HUES64 (cell line): ENCODE results near the gene ESR1.
"Not testable (repeated sequence)": the region's sequence is repeated elsewhere in the genome, so short reads cannot be mapped to it uniquely, and the experiment has no call there.

Experiments
- H3K27ac ChIP-seq: 2 replicates; pipeline ENCODE4 v1.7.0; 2013; ENCODE audit warnings: low read depth, low read length, inconsistent platforms
- H3K27me3 ChIP-seq: 2 replicates; pipeline ENCODE4 v1.6.1; 2013; ENCODE audit warnings: mild to moderate bottlenecking, low read length; ENCODE audit not compliant: insufficient read depth
- H3K36me3 ChIP-seq: 2 replicates; pipeline ENCODE4 v1.6.1; 2013; ENCODE audit warnings: mild to moderate bottlenecking, low read length; ENCODE audit not compliant: insufficient read depth
- H3K4me1 ChIP-seq: 2 replicates; pipeline ENCODE4 v1.6.1; 2013; ENCODE audit warnings: mild to moderate bottlenecking, low read length, moderate library complexity; ENCODE audit not compliant: insufficient read depth
- H3K4me3 ChIP-seq: 2 replicates; pipeline ENCODE4 v1.5.1; 2013; ENCODE audit warnings: mild to moderate bottlenecking, low read length, moderate library complexity
- H3K9ac ChIP-seq: 2 replicates; pipeline ENCODE4 v1.6.1; 2013; ENCODE audit warnings: mild to moderate bottlenecking, low read depth, low read length
- H3K9me3 ChIP-seq: 2 replicates; pipeline ENCODE4 v1.6.1; 2013; ENCODE audit warnings: low read depth, low read length; ENCODE audit not compliant: insufficient read depth
- WGBS: fragments of 150-250, 120-280 bp; methylation state at CpG from one replicate; pipeline ENCODE4 v1.1.7; 2013; ENCODE audit warnings: missing lambda C conversion rate; 5-methylcytosine and 5-hydroxymethylcytosine counted together

ESR1 gene

DNA sequence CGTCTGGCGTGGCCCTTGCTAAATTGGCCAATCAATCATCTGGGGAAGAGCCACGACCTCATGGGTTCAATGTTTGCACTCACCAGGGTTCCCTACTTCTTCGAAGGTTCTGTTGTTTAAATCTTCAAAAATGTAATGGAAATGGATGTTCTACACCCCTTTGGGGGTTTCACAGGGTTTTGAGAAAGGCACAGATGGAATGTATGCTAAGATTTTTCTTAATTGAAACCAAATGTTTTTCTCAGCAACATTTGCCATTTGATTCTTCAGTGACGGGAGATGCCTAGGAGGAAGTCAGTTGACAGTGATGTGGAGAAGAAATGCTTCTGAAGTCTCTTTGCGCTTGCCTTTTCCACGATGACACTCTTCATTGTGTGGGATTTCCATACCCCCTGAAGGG lies 312.3 kb downstream of the ESR1 start:
- Histone ChIP-seq H3K36me3 (no peaks in the 10 kb centered on the region), H3K27ac (no peak overlapping the region), H3K4me1 (no peaks in the 10 kb centered on the region), H3K9ac (no peak overlapping the region), H3K4me3 (no peak overlapping the region), H3K9me3 (no peaks in the 10 kb centered on the region), H3K27me3 (no peaks in the 10 kb centered on the region)
- 86% methylated on average over 7 of the region's 7 CpGs for WGBS

DNA sequence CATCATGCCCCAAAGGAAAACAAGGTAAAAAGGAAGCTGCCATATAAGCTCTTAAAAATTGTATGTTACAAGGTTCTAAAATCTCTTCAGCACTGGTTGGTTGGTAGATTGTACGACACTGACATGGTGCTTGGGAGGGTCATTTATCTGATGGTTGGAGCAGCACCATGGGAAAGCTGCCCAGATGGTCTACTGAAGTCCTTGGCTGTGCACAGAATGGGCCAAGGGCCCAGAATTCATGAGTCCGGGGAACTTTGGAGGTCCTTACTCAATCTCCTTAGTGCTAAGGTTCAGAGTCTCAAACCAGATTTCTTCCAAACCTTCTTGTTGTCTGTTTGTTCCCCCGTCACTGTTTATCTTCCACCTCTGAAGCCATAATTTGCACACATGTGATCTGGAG lies 314.4 kb downstream of the ESR1 start:
- no peaks in the 10 kb centered on the region for H3K27me3 ChIP-seq
- H3K27ac ChIP-seq = no peak overlapping the region
- H3K4me3 ChIP-seq = no peak overlapping the region
- no peaks in the 10 kb centered on the region for H3K4me1 ChIP-seq
- H3K9ac ChIP-seq = no peak overlapping the region
- H3K36me3 ChIP-seq = no peaks in the 10 kb centered on the region
- no peaks in the 10 kb centered on the region for H3K9me3 ChIP-seq
- 95% methylated on average over 3 of the region's 3 CpGs for WGBS

DNA sequence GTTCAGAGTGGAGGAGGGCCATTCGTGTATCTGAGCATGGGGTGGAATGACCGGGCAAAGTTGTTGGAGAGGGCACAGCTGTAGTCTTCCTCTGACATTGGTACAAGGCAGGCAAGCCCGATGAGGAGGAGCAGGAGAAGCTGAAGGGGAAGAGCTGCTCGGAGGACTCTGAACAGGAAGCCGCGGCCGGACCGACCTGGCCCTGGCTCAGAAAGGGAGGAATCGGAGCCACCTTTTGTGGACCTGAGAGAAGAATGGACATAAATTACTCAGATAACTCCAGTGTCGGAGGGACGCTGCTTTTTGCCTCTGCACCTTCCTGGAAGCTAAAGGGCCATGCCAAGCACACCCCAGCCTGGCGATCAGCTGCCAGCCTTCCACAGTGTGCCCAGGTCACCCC lies 315.0 kb downstream of the ESR1 start:
- WGBS = 94% methylated on average over 12 of the region's 12 CpGs
- no peaks in the 10 kb centered on the region for H3K4me1 ChIP-seq
- no peaks in the 10 kb centered on the region for H3K36me3 ChIP-seq
- no peaks in the 10 kb centered on the region for H3K9me3 ChIP-seq
- no peaks in the 10 kb centered on the region for H3K27me3 ChIP-seq
- no peak overlapping the region for H3K27ac ChIP-seq
- H3K4me3 ChIP-seq = no peak overlapping the region
- no peak overlapping the region for H3K9ac ChIP-seq

DNA sequence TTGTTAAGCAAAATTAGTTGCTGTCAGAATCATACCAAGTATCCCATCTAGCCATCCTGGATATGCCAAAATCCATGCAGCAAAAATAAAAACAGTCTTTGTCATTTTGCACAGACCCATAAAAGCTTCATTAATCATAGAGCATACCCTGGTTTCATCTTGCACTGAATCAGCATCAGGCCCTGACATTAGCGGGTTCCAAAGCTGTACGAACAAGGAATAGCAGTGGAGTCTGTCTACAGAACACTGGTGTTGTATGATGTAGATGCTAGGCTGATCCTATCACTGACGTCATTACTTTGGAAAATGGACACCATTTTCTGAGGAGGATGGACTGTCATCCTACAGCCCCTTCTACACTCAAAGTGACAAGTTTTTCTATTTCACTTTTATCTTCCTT lies 315.6 kb downstream of the ESR1 start:
- no peaks in the 10 kb centered on the region for H3K4me1 ChIP-seq
- no peak overlapping the region for H3K4me3 ChIP-seq
- 89% methylated on average over 3 of the region's 3 CpGs for whole genome bisulfite sequencing
- no peaks in the 10 kb centered on the region for H3K36me3 ChIP-seq
- H3K9ac ChIP-seq = no peak overlapping the region
- no peaks in the 10 kb centered on the region for H3K27me3 ChIP-seq
- H3K27ac ChIP-seq = no peak overlapping the region
- no peaks in the 10 kb centered on the region for H3K9me3 ChIP-seq

DNA sequence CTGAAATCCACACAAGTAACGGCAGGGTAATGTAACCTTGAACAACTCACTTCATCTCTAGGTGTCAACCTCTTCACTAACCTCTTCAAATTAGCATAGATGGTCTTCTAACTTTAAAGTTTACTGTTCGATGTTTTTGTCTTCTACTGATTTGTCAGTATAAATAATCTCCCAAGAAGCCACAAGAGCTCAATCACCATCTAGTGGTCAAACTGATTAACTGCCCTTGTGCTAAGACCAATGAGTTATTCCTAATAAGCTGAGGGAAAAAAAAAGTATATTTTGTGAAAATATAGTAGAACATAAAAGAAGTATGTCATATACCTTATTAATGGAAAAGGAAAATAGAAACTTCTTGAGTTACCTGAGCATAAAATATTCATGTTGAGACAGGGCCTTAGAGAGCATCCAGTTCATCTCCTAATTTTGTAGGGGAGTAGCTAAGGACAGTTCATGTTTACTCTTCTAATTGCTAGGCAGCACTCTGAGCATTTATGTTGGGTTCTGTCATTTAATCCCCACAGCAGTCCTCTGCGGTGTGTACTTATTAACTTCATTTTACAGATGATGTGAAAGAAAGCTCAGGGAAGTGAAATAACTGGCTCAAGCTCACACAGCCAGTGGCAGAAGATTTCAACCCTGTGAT lies 317.1 kb downstream of the ESR1 start:
- Histone ChIP-seq H3K4me3 (no peak overlapping the region), H3K27ac (no peak overlapping the region), H3K27me3 (no peaks in the 10 kb centered on the region), H3K9me3 (no peaks in the 10 kb centered on the region), H3K9ac (no peak overlapping the region), H3K4me1 (no peaks in the 10 kb centered on the region), H3K36me3 (no peaks in the 10 kb centered on the region)
- WGBS = 89% methylated on average over 3 of the region's 3 CpGs

DNA sequence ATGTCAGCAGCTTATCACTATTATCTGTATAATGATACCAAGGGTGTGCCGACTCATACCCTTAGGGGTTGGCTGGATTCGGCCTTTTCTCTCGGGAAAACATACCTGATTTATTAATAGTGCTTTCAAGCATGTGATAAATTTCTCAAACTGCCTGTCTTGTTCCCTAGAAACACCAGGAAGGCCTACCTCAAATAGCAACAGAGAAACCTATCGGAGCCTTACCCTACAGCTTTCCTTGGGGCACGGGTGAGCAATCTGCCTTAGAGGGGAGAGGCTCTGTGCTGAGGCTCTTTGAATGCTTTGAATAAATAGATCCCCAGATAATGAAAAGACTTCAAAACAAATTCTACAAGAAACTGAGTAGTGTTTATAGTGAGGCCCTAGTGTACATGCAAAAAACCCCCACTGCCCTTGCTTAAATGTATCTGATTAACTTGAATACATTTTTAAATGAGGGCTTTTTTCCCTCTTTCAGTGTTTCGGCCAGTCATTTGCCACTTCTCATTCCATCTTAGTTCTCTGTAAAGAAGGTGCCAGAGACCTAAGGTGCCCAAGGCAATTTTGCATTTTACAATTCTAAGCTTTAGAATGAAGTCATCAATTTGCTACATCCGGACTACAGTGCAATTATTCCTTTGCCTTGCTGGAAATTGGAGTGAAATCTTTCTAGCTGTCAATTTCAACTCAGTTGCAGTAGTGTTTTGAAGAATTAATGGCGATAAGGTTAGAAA lies 320.1 kb downstream of the ESR1 start:
- Histone ChIP-seq H3K4me3 (no peak overlapping the region), H3K27me3 (no peaks in the 10 kb centered on the region), H3K9me3 (no peaks in the 10 kb centered on the region), H3K9ac (no peak overlapping the region), H3K36me3 (no peaks in the 10 kb centered on the region), H3K27ac (no peak overlapping the region), H3K4me1 (no peaks in the 10 kb centered on the region)
- 96% methylated on average over 8 of the region's 8 CpGs for WGBS

DNA sequence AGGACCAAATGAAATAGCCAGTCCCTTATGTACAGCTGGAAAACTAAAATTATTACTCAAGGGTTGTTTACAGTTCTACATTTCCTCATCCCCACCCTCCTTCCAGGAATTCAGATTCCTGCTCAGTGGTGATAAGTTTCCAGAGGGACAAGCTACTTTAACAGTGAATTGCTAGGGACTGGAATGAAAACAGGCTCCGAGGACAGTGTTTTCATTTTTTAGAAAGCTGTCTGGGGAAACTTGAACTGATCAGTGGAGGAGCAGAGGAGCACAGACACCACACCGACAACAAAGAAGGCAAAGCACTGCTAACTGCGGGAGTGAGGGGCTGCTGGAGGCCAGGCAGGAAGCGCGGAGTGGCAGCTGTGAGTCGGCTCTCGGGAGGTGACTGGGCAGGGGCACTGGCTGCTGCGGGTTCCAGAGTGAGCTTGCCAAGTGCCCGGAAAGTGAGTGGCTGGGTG lies 322.2 kb downstream of the ESR1 start:
- Histone ChIP-seq H3K4me3 (no peak overlapping the region), H3K36me3 (no peaks in the 10 kb centered on the region), H3K4me1 (no peaks in the 10 kb centered on the region), H3K27ac (no peak overlapping the region), H3K9me3 (no peaks in the 10 kb centered on the region), H3K27me3 (no peaks in the 10 kb centered on the region), H3K9ac (no peak overlapping the region)
- WGBS = 85% methylated on average over 9 of the region's 9 CpGs

DNA sequence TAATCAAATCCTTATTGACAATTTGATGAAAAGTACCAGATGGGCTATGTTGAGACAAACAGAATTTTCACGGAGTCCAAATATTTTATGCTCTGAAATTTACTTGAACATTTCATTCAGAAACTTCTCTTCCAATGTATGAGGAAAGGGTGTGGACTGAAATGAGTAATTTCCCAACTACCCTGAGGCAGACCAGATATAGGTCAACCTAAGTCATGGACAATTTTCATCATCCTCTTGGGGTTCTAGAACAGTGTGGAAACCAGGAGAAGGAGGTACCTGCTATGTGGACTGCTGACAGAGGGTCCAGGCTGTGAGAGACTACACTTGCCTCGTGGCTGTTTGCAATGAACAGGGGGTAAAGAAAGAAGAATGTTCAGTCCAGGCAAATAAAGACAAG lies 323.0 kb downstream of the ESR1 start:
- no peaks in the 10 kb centered on the region for H3K4me1 ChIP-seq
- H3K4me3 ChIP-seq = no peak overlapping the region
- no peak overlapping the region for H3K9ac ChIP-seq
- 82% methylated on average over 1 of the region's 2 CpGs for WGBS
- no peaks in the 10 kb centered on the region for H3K27me3 ChIP-seq
- no peak overlapping the region for H3K27ac ChIP-seq
- no peaks in the 10 kb centered on the region for H3K36me3 ChIP-seq
- no peaks in the 10 kb centered on the region for H3K9me3 ChIP-seq

DNA sequence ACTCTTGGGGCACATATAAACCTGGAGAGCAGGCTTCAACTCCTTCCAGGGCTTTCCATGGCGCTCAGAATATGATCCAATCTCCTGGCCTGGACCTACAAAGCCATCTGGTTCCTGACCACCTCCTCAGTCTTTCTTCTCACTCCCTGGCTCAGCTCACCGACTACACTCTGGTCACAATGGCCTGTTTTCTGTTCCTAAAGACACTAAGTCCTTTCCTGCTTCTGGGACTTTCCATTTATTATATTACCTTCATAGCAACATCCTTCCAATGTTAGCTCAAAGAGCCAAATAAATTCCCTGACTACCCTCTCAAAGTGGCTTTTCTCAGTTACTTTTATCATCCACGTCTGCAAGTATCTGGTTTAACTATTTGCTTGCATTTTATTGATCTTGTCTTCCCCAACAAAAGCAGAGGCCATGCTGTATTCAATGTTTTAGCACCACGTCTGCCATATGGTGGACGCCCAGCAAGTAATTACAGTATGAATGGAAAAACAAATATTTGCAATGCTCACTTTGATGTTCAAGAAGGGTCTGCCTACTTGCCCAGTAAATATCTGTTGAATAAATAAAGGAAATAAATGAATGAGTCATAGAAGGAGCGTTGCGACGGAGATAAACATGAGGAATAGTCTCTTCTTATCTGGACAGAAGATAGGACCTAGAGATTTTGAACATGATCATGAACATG lies 328.4 kb downstream of the ESR1 start:
- no peaks in the 10 kb centered on the region for H3K36me3 ChIP-seq
- H3K9ac ChIP-seq = no peak overlapping the region
- H3K27me3 ChIP-seq = no peaks in the 10 kb centered on the region
- H3K27ac ChIP-seq = no peak overlapping the region
- H3K9me3 ChIP-seq = no peaks in the 10 kb centered on the region
- no peak overlapping the region for H3K4me3 ChIP-seq
- no peaks in the 10 kb centered on the region for H3K4me1 ChIP-seq
- 93% methylated on average over 8 of the region's 8 CpGs for WGBS

DNA sequence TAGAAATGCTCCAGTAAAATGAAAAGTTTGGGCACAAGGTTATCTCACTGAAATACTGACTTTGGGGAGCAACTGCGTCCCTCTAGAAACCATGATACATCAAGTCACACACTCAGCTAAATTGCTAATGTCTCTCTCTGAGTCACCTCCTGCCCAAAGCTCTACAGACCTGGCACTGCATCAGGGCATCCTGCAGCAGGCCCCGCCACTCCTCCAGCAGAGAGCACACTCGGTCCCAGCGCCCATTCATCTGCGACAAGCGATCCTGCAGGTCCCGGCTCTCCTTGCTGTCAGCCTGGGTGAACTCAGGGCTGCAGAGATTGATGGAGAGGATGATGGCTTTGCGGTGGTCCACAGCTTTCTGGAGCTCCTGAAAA lies 329.0 kb downstream of the ESR1 start:
- Histone ChIP-seq H3K9ac (no peak overlapping the region), H3K4me1 (no peaks in the 10 kb centered on the region), H3K27me3 (no peaks in the 10 kb centered on the region), H3K4me3 (no peak overlapping the region), H3K36me3 (no peaks in the 10 kb centered on the region), H3K27ac (no peak overlapping the region), H3K9me3 (no peaks in the 10 kb centered on the region)
- 96% methylated on average over 8 of the region's 8 CpGs for WGBS

DNA sequence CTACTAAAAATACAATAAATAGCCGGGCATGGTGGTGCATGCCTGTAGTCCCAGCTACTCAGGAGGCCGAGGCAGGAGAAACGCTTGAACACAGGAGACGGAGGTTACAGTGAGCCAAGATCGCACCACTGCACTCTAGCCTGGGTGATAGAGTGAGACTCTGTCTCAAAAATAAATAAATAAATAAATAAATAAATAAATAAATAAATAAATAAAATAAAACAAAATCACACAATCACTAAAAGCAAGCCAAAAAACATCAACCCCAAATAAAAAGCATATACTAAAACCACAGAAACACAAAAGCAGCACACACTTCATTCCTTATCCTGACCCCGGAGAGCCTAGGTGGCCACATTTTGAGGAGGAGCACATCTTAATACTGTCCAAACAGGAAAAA lies 330.9 kb downstream of the ESR1 start:
- not testable (repeated sequence) for H3K36me3 ChIP-seq, H3K9ac ChIP-seq, H3K4me1 ChIP-seq, H3K9me3 ChIP-seq, H3K27ac ChIP-seq, H3K27me3 ChIP-seq, H3K4me3 ChIP-seq
- WGBS = 97% methylated on average over 6 of the region's 6 CpGs
